Glutamatergic neuron (in vitro differentiated cells): ENCODE results near the gene NMU. TPM values are rescaled to one million over a fixed set of nuclear protein-coding genes. Genes with fewer than 3 reads are reported as not detected.

Source experiments
- DNase-seq: peaks from one replicate; pipeline ENCODE4 v3.0.0; 2022
- H3K27ac Mint-ChIP-seq: one replicate; pipeline ENCODE4 v1.8.0; 2020; ENCODE audit warnings: mild to moderate bottlenecking, mixed read lengths, inconsistent platforms; ENCODE audit not compliant: unreplicated experiment
- H3K27me3 Mint-ChIP-seq: one replicate; pipeline ENCODE4 v1.8.0; 2020; ENCODE audit warnings: mild to moderate bottlenecking, moderate library complexity, mixed read lengths, inconsistent platforms; ENCODE audit not compliant: unreplicated experiment
- H3K36me3 Mint-ChIP-seq: one replicate; pipeline ENCODE4 v1.8.0; 2020; ENCODE audit warnings: mild to moderate bottlenecking, mixed read lengths, inconsistent platforms; ENCODE audit not compliant: unreplicated experiment
- H3K4me1 Mint-ChIP-seq: one replicate; pipeline ENCODE4 v1.8.0; 2020; ENCODE audit warnings: mild to moderate bottlenecking, low read depth, mixed read lengths, inconsistent platforms; ENCODE audit not compliant: unreplicated experiment
- H3K4me3 Mint-ChIP-seq: one replicate; pipeline ENCODE4 v1.8.0; 2020; ENCODE audit warnings: mild to moderate bottlenecking, mixed read lengths, inconsistent platforms; ENCODE audit not compliant: unreplicated experiment
- H3K9me3 Mint-ChIP-seq: one replicate; pipeline ENCODE4 v1.8.0; 2020; ENCODE audit warnings: mild to moderate bottlenecking, moderate library complexity, mixed read lengths, inconsistent platforms; ENCODE audit not compliant: unreplicated experiment
- CTCF ChIP-seq: fragments of 200-600 bp; sonication (generic); IDR thresholded peaks from one replicate; pipeline ENCODE4 v1.5.0; 2021; ENCODE audit not compliant: partially characterized antibody, unreplicated experiment
- total RNA-seq: library from RNA; stranded (reverse); fragmentation: NEBNext Ultra II Directional; extraction: Animal tissue kit (Norgen Biotek cat#: 25700); gene quantifications from one replicate; pipeline ENCODE4 v1.2.1, GENCODE V29; 2021; ENCODE audit not compliant: unreplicated experiment

NMU gene
- total RNA-seq, 1 donor from 2014 or later, result 9.4 TPM

- Mint-ChIP-seq H3K9me3 (peaks cover 2% of the 10 kb centered on the region), H3K27me3 (no peaks in the 10 kb centered on the region), H3K27ac (no peak overlapping the region), H3K4me3 (no peak overlapping the region), H3K36me3 (no peaks in the 10 kb centered on the region), H3K4me1 (peaks cover 9% of the 10 kb centered on the region)
- DNase-seq, result peak; percentile 22
- TF ChIP-seq CTCF, result no peak
Measured at GRCh38 chr4:55675196-55675793, 39.2 kb upstream of the NMU start.

GRCh38 chr4:55673424-55673823 is 37.3 kb upstream of the NMU start:
- no peak for DNase-seq
- Mint-ChIP-seq H3K27me3 (no peaks in the 10 kb centered on the region), H3K36me3 (no peaks in the 10 kb centered on the region), H3K4me3 (no peak overlapping the region), H3K9me3 (peaks cover 4% of the 10 kb centered on the region), H3K27ac (no peak overlapping the region), H3K4me1 (peaks cover 9% of the 10 kb centered on the region)
- no peak for TF ChIP-seq CTCF

GRCh38 chr4:55671667-55672066 is 35.6 kb upstream of the NMU start:
- no peaks in the 10 kb centered on the region for H3K27me3 Mint-ChIP-seq
- DNase-seq, result no peak
- H3K4me1 Mint-ChIP-seq, result peaks cover 9% of the 10 kb centered on the region
- peaks cover 2% of the 10 kb centered on the region for H3K9me3 Mint-ChIP-seq
- no peak for TF ChIP-seq CTCF
- no peak overlapping the region for H3K27ac Mint-ChIP-seq
- H3K4me3 Mint-ChIP-seq, result no peak overlapping the region
- H3K36me3 Mint-ChIP-seq, result no peaks in the 10 kb centered on the region

- Mint-ChIP-seq H3K36me3 (no peaks in the 10 kb centered on the region), H3K4me1 (peaks cover 7% of the 10 kb centered on the region), H3K9me3 (peaks cover 2% of the 10 kb centered on the region), H3K27me3 (no peaks in the 10 kb centered on the region), H3K4me3 (no peak overlapping the region), H3K27ac (no peak overlapping the region)
- no peak for TF ChIP-seq CTCF
- DNase-seq, result no peak
Measured at GRCh38 chr4:55670695-55671094, 34.6 kb upstream of the NMU start.

- Mint-ChIP-seq H3K4me3 (no peak overlapping the region), H3K36me3 (no peaks in the 10 kb centered on the region), H3K4me1 (no peaks in the 10 kb centered on the region), H3K9me3 (peaks cover 2% of the 10 kb centered on the region), H3K27ac (no peak overlapping the region), H3K27me3 (no peaks in the 10 kb centered on the region)
- no peak for DNase-seq
- no peak for TF ChIP-seq CTCF
Measured at GRCh38 chr4:55668449-55668848, 32.4 kb upstream of the NMU start.
